ENCODE measurements around the gene SLC9A9.

- no peak for TF ChIP-seq POLR2A (IDR thresholded peaks at IDR 0.05)
- TF ChIP-seq CTCF (IDR thresholded peaks at IDR 0.05 in 4 of 5, conservative IDR thresholded peaks at IDR 0.05 in 1 of 5): no peak
Observed at GRCh38 chr3:143387425-143387824, 460.8 kb downstream of the SLC9A9 start.
